Measurements from ENCODE around the gene CCDC154.

DNA sequence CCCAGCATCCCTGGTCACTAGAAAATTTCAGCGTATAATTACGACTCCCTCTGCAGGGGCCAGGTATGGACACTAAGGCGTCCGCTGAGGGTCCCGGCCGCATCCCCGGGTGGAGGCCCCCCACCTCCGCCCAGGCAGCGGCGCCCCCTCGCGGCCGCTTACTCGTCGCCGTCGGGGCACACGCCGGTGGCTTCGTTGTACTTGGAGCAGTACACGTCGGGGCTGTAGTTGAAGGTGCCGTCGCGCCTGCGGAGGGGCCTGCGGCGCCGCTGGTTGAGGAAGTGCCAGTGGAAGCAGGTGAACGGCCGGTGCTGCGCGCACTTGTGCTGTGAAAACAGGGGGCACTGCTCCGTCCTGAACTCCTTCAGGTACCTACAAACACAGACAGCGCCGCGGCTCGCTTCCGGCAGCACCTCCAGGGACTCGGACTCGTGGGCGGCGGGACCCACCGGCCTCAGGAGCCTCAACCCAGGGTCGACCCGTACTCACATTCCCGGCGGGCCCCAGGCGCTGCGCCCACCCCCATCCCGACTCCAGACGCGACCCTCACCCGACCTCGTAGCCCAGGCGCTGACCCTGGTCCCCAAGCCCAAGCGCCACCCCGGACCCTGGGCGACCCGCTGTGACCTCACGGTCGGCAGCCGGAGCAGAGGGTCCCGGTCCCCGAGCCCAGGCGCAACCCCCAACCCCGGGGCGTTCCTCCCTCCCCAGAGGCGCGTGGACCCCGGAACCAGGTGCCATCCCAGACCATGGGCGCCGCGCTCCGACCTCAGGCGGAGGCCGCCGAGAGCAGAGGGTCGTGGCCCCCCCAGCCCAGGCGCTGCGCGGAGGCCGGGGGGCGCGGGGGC, 30.4 kb downstream of the CCDC154 start:
- TF ChIP-seq, protein P1, sequence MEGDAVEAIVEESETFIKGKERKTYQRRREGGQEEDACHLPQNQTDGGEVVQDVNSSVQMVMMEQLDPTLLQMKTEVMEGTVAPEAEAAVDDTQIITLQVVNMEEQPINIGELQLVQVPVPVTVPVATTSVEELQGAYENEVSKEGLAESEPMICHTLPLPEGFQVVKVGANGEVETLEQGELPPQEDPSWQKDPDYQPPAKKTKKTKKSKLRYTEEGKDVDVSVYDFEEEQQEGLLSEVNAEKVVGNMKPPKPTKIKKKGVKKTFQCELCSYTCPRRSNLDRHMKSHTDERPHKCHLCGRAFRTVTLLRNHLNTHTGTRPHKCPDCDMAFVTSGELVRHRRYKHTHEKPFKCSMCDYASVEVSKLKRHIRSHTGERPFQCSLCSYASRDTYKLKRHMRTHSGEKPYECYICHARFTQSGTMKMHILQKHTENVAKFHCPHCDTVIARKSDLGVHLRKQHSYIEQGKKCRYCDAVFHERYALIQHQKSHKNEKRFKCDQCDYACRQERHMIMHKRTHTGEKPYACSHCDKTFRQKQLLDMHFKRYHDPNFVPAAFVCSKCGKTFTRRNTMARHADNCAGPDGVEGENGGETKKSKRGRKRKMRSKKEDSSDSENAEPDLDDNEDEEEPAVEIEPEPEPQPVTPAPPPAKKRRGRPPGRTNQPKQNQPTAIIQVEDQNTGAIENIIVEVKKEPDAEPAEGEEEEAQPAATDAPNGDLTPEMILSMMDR (conservative IDR thresholded peaks at IDR 0.05; ENCODE audit: low read length): peak; percentile 86
- no peak for TF ChIP-seq EZH2phosphoT487 (IDR thresholded peaks at IDR 0.05; ENCODE audit: borderline replicate concordance, low read depth, low read length)
